HCT116 (cell line): ENCODE measurements around the gene GHR.

ENCODE experiments used
- CBX3 ChIP-seq: IDR thresholded peaks from 2 replicates; pipeline ENCODE4 v1.6.1; 2012; ENCODE audit warnings: low read depth
- CEBPB ChIP-seq: IDR thresholded peaks from 2 replicates; pipeline ENCODE4 v1.6.1; 2012; ENCODE audit warnings: low read depth
- POLR2A ChIP-seq: IDR thresholded peaks from 2 replicates; pipeline ENCODE4 v1.7.0; 2011; ENCODE audit warnings: borderline replicate concordance; ENCODE audit not compliant: insufficient read depth, insufficient read length; ENCODE audit errors: extremely low read depth
- POLR2AphosphoS5 ChIP-seq: IDR thresholded peaks from 2 replicates; pipeline ENCODE4 v1.6.1; 2011; ENCODE audit warnings: mild to moderate bottlenecking, low read depth, low read length, moderate library complexity
- RAD21 ChIP-seq: IDR thresholded peaks from 2 replicates; pipeline ENCODE4 v1.6.1; 2012; ENCODE audit warnings: low read depth, mild to moderate bottlenecking
- YY1 ChIP-seq: IDR thresholded peaks from 2 replicates; pipeline ENCODE4 v1.6.1; 2011; ENCODE audit warnings: low read length, low read depth, moderate library complexity, mild to moderate bottlenecking; ENCODE audit not compliant: insufficient replicate concordance; ENCODE audit errors: extremely low read depth
- TF ChIP-seq, protein P1 (sequence below), 3 experiments: fragments of 200-600 bp in 1 of 3; sonication (generic) in 1 of 3; IDR thresholded peaks in 2 of 3; conservative IDR thresholded peaks in 1 of 3; 2 replicates each; pipeline ENCODE4 v1.5.1; 2012 to 2017; ENCODE audit warnings: low read depth in 2 of 3, low read length in 2 of 3, antibody characterized with exemption in 1 of 3, borderline replicate concordance in 1 of 3, control low read depth in 1 of 3, mild to moderate bottlenecking in 1 of 3, mixed read lengths in 1 of 3, mixed run types in 1 of 3, moderate library complexity in 1 of 3; ENCODE audit not compliant: insufficient read depth in 1 of 3
- TF ChIP-seq, protein P2 (sequence below): IDR thresholded peaks from 2 replicates; pipeline ENCODE4 v1.6.1; 2012
- TF ChIP-seq, protein P3 (sequence below): IDR thresholded peaks from 2 replicates; pipeline ENCODE4 v1.6.1; 2012; ENCODE audit warnings: low read depth

DNA sequence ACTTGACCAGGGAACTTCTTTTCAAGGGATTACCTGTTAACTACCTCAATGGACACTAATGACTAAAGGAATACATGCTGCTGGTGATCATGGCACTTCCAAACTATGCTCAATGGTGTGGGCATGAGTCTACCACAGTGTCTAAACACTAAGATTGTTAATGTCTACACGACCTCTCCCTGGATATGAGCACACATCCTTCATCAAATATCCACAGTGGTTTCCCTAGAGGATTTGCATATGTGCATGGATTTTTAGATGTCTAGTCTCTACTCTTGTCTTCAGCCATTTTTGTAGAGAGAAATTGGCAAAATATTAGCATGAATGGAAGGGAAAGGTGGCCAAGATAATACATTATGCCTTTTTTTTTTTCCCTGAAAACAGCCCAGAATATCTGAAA lies 220.1 kb downstream of the GHR start:
- TF ChIP-seq, protein P1, sequence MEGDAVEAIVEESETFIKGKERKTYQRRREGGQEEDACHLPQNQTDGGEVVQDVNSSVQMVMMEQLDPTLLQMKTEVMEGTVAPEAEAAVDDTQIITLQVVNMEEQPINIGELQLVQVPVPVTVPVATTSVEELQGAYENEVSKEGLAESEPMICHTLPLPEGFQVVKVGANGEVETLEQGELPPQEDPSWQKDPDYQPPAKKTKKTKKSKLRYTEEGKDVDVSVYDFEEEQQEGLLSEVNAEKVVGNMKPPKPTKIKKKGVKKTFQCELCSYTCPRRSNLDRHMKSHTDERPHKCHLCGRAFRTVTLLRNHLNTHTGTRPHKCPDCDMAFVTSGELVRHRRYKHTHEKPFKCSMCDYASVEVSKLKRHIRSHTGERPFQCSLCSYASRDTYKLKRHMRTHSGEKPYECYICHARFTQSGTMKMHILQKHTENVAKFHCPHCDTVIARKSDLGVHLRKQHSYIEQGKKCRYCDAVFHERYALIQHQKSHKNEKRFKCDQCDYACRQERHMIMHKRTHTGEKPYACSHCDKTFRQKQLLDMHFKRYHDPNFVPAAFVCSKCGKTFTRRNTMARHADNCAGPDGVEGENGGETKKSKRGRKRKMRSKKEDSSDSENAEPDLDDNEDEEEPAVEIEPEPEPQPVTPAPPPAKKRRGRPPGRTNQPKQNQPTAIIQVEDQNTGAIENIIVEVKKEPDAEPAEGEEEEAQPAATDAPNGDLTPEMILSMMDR (IDR thresholded peaks at IDR 0.05 in 2 of 3, conservative IDR thresholded peaks at IDR 0.05 in 1 of 3; ENCODE audit: borderline replicate concordance in 1 of 3, insufficient read depth in 1 of 3, low read depth in 2 of 3, low read length in 2 of 3), result no peak
- no peak for TF ChIP-seq CEBPB
- TF ChIP-seq CBX3, result no peak
- TF ChIP-seq POLR2AphosphoS5, result no peak
- TF ChIP-seq, protein P2, sequence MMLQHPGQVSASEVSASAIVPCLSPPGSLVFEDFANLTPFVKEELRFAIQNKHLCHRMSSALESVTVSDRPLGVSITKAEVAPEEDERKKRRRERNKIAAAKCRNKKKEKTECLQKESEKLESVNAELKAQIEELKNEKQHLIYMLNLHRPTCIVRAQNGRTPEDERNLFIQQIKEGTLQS, result no peak
- TF ChIP-seq POLR2A, result no peak
- TF ChIP-seq, protein P3, sequence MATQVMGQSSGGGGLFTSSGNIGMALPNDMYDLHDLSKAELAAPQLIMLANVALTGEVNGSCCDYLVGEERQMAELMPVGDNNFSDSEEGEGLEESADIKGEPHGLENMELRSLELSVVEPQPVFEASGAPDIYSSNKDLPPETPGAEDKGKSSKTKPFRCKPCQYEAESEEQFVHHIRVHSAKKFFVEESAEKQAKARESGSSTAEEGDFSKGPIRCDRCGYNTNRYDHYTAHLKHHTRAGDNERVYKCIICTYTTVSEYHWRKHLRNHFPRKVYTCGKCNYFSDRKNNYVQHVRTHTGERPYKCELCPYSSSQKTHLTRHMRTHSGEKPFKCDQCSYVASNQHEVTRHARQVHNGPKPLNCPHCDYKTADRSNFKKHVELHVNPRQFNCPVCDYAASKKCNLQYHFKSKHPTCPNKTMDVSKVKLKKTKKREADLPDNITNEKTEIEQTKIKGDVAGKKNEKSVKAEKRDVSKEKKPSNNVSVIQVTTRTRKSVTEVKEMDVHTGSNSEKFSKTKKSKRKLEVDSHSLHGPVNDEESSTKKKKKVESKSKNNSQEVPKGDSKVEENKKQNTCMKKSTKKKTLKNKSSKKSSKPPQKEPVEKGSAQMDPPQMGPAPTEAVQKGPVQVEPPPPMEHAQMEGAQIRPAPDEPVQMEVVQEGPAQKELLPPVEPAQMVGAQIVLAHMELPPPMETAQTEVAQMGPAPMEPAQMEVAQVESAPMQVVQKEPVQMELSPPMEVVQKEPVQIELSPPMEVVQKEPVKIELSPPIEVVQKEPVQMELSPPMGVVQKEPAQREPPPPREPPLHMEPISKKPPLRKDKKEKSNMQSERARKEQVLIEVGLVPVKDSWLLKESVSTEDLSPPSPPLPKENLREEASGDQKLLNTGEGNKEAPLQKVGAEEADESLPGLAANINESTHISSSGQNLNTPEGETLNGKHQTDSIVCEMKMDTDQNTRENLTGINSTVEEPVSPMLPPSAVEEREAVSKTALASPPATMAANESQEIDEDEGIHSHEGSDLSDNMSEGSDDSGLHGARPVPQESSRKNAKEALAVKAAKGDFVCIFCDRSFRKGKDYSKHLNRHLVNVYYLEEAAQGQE, result no peak
- no peak for TF ChIP-seq RAD21
- no peak for TF ChIP-seq YY1
